HEK293T (cell line): ENCODE results near the gene MGMT.

Source experiments
- FOXM1 ChIP-seq: fragments of 450-650 bp; IDR thresholded peaks from 2 replicates; pipeline ENCODE4 v1.6.1; 2017; ENCODE audit warnings: mild to moderate bottlenecking, borderline replicate concordance
- HDGF ChIP-seq: fragments of 450-650 bp; IDR thresholded peaks from 2 replicates; pipeline ENCODE4 v1.6.1; 2017; ENCODE audit warnings: antibody characterized with exemption, borderline replicate concordance
- L3MBTL2 ChIP-seq: fragments of 450-650 bp; conservative IDR thresholded peaks from 2 replicates; pipeline ENCODE4 v1.6.1; 2016; ENCODE audit warnings: mild to moderate bottlenecking
- PKNOX1 ChIP-seq: fragments of 450-650 bp; IDR thresholded peaks from 2 replicates; pipeline ENCODE4 v1.6.1; 2016

DNA sequence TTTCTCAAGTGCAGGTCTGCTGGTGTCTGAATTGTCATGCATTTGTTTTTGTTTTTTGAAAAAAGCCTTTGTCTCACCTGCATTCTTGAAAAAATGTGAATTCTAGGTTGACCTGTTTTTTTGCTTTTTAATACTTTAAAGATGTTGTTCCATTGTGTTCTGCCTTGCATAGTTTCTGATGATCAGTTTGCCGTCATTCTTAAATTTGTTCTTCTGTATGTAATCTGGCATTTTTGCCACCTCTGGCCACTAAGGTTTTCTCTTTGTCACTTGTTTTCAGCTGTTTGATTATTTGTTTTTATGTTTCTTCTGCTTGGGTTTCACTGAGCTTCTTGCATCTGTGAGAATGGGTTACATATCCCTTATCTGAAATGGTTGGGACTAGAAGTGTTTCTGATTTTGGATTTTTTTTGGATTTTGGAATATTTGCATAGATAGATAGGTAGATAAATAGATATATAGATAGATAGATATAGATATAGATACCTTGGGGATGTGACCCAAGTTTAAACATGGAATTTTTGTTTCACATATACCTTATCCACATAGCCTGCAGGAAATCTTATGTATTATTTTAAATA lies 16.5 kb downstream of the MGMT start:
- TF ChIP-seq PKNOX1, result no peak
- TF ChIP-seq L3MBTL2, result no peak
- TF ChIP-seq HDGF, result no peak
- no peak for TF ChIP-seq FOXM1
